ENCODE data around the gene LRRC8D. TPM values are rescaled to one million over a fixed set of nuclear protein-coding genes. Genes with fewer than 3 reads are reported as not detected.

The LRRC8D gene
- total RNA-seq, 1 experiment from 2014 or later, result 16.1 TPM

- Histone ChIP-seq H3K36me3 (no peaks in the 10 kb centered on the region; the same call in 1 of the 2 replicates), H3K9me3 (replicated peaks) (no peaks in the 10 kb centered on the region), H3K4me1 (no peaks in the 10 kb centered on the region), H3K4me3 (no peak overlapping the region), H3K27me3 (no peaks in the 10 kb centered on the region), H3K27ac (no peak overlapping the region)
- no peak for DNase-seq
Observed at GRCh38 chr1:89863165-89863830, 42.5 kb downstream of the LRRC8D start.

- DNase-seq, result no peak
- Histone ChIP-seq H3K4me3 (no peak overlapping the region), H3K36me3 (no peaks in the 10 kb centered on the region; the same call in 1 of the 2 replicates), H3K4me1 (no peaks in the 10 kb centered on the region), H3K27ac (no peak overlapping the region), H3K27me3 (no peaks in the 10 kb centered on the region), H3K9me3 (replicated peaks) (no peaks in the 10 kb centered on the region)
Observed at GRCh38 chr1:89865498-89866382, 44.9 kb downstream of the LRRC8D start.

- H3K4me3 ChIP-seq, result no peak overlapping the region
- H3K4me1 ChIP-seq, result no peaks in the 10 kb centered on the region
- H3K9me3 ChIP-seq (replicated peaks), result no peaks in the 10 kb centered on the region
- no peaks in the 10 kb centered on the region for H3K27me3 ChIP-seq
- H3K27ac ChIP-seq, result no peak overlapping the region
- DNase-seq, result no peak
- H3K36me3 ChIP-seq, result no peaks in the 10 kb centered on the region; the same call in 1 of the 2 replicates
Observed at GRCh38 chr1:89866568-89866967, 45.7 kb downstream of the LRRC8D start.

- Histone ChIP-seq H3K4me3 (no peak overlapping the region), H3K9me3 (replicated peaks) (no peaks in the 10 kb centered on the region), H3K36me3 (no peaks in the 10 kb centered on the region), H3K27ac (no peak overlapping the region), H3K27me3 (no peaks in the 10 kb centered on the region), H3K4me1 (no peaks in the 10 kb centered on the region)
- no peak for DNase-seq
Observed at GRCh38 chr1:89870998-89871397, 50.2 kb downstream of the LRRC8D start.

- Histone ChIP-seq H3K27ac (no peak overlapping the region), H3K4me3 (no peak overlapping the region), H3K4me1 (no peaks in the 10 kb centered on the region), H3K27me3 (no peaks in the 10 kb centered on the region), H3K9me3 (replicated peaks) (no peaks in the 10 kb centered on the region), H3K36me3 (no peaks in the 10 kb centered on the region; the same call in 1 of the 2 replicates)
- no peak for DNase-seq
Observed at GRCh38 chr1:89871768-89872473, 51.1 kb downstream of the LRRC8D start.

- H3K4me3 ChIP-seq, result no peak overlapping the region
- DNase-seq, result no peak
- no peak overlapping the region for H3K27ac ChIP-seq
- no peaks in the 10 kb centered on the region for H3K27me3 ChIP-seq
- H3K9me3 ChIP-seq (replicated peaks), result no peaks in the 10 kb centered on the region
- H3K36me3 ChIP-seq, result no peaks in the 10 kb centered on the region; the same call in 1 of the 2 replicates
- no peaks in the 10 kb centered on the region for H3K4me1 ChIP-seq
Observed at GRCh38 chr1:89872567-89872966, 51.7 kb downstream of the LRRC8D start.

- no peak for DNase-seq
- no peak overlapping the region for H3K4me3 ChIP-seq
- no peaks in the 10 kb centered on the region for H3K27me3 ChIP-seq
- no peak overlapping the region for H3K27ac ChIP-seq
- H3K4me1 ChIP-seq, result no peaks in the 10 kb centered on the region
- no peaks in the 10 kb centered on the region for H3K9me3 ChIP-seq (replicated peaks)
- H3K36me3 ChIP-seq, result no peaks in the 10 kb centered on the region; the same call in 1 of the 2 replicates
Observed at GRCh38 chr1:89873288-89873687, 52.5 kb downstream of the LRRC8D start.

- H3K27ac ChIP-seq, result no peak overlapping the region
Observed at GRCh38 chr1:89873770-89874169, 52.9 kb downstream of the LRRC8D start.

GRCh38 chr1:89876463-89876862, 55.6 kb downstream of the LRRC8D start:
- Histone ChIP-seq H3K27ac (no peak overlapping the region), H3K36me3 (no peaks in the 10 kb centered on the region; the same call in 1 of the 2 replicates), H3K4me1 (no peaks in the 10 kb centered on the region), H3K4me3 (no peak overlapping the region), H3K27me3 (no peaks in the 10 kb centered on the region), H3K9me3 (replicated peaks) (peaks cover 4% of the 10 kb centered on the region; the same call in 1 of the 2 replicates)
- DNase-seq, result peak in 1 of 2 experiments; percentile 13

More at GRCh38 chr1:89873770-89874169, 52.9 kb downstream of the LRRC8D start:
- no peaks in the 10 kb centered on the region for H3K4me1 ChIP-seq
- no peaks in the 10 kb centered on the region; the same call in 1 of the 2 replicates for H3K36me3 ChIP-seq
- H3K4me3 ChIP-seq, result no peak overlapping the region
- DNase-seq, result no peak
- H3K27me3 ChIP-seq, result no peaks in the 10 kb centered on the region
- no peaks in the 10 kb centered on the region for H3K9me3 ChIP-seq (replicated peaks)

GRCh38 chr1:89877756-89878155, 56.9 kb downstream of the LRRC8D start:
- no peak overlapping the region for H3K4me3 ChIP-seq
- H3K9me3 ChIP-seq (replicated peaks), result peaks cover 5% of the 10 kb centered on the region; the same call in 1 of the 2 replicates
- H3K27me3 ChIP-seq, result no peaks in the 10 kb centered on the region
- H3K27ac ChIP-seq, result no peak overlapping the region
- no peak for DNase-seq
- H3K36me3 ChIP-seq, result no peaks in the 10 kb centered on the region; the same call in 1 of the 2 replicates
- no peaks in the 10 kb centered on the region for H3K4me1 ChIP-seq

GRCh38 chr1:89878256-89878655, 57.4 kb downstream of the LRRC8D start:
- H3K36me3 ChIP-seq, result no peaks in the 10 kb centered on the region; the same call in 1 of the 2 replicates
- H3K9me3 ChIP-seq (replicated peaks), result peaks cover 5% of the 10 kb centered on the region; the same call in 1 of the 2 replicates
- no peak for DNase-seq
- H3K27me3 ChIP-seq, result no peaks in the 10 kb centered on the region
- H3K4me1 ChIP-seq, result no peaks in the 10 kb centered on the region
- no peak overlapping the region for H3K27ac ChIP-seq
- no peak overlapping the region for H3K4me3 ChIP-seq

GRCh38 chr1:89880679-89881078, 59.8 kb downstream of the LRRC8D start:
- Histone ChIP-seq H3K27ac (no peak overlapping the region), H3K4me1 (peaks cover 8% of the 10 kb centered on the region; the same call in 1 of the 2 replicates), H3K27me3 (no peaks in the 10 kb centered on the region), H3K9me3 (replicated peaks) (peaks cover 5% of the 10 kb centered on the region; the same call in 1 of the 2 replicates), H3K36me3 (no peaks in the 10 kb centered on the region; the same call in 1 of the 2 replicates), H3K4me3 (no peak overlapping the region)
- DNase-seq, result no peak

- Histone ChIP-seq H3K36me3 (no peaks in the 10 kb centered on the region; the same call in 1 of the 2 replicates), H3K27ac (no peak overlapping the region), H3K4me3 (no peak overlapping the region), H3K27me3 (no peaks in the 10 kb centered on the region), H3K9me3 (replicated peaks) (peaks cover 5% of the 10 kb centered on the region; the same call in 1 of the 2 replicates), H3K4me1 (peaks cover 8% of the 10 kb centered on the region; the same call in 1 of the 2 replicates)
- no peak for DNase-seq
Observed at GRCh38 chr1:89881415-89882058, 60.7 kb downstream of the LRRC8D start.
